Endothelial cell of umbilical vein (primary cell): ENCODE measurements around the gene TIMM50. TPM values are rescaled to one million over a fixed set of nuclear protein-coding genes. Genes with fewer than 3 reads are reported as not detected.

ENCODE experiments used
- BruUV-seq: library from RNA; stranded (reverse); fragments of 400-500 nt; replicated peaks from 2 replicates; lab custom pipeline; 2021; lab: Mats Ljungman, UMichigan
- CTCF ChIA-PET: fragments of 300-600, 350-600 bp; sonication (Branson Sonifier 250); formaldehyde crosslinking; loops from one replicate; lab custom pipeline; 2021; ENCODE audit warnings: antibody characterized with exemption, inconsistent platforms; lab: Charles Lee
- POLR2A ChIA-PET: fragments of 300-600, 350-600 bp; sonication (Branson Sonifier 250); formaldehyde crosslinking; loops from one replicate; lab custom pipeline; 2021; ENCODE audit warnings: antibody characterized with exemption, inconsistent platforms; lab: Charles Lee
- DNase-seq: peaks from one replicate; pipeline ENCODE4 v3.0.0-alpha.2; 2011; ENCODE audit warnings: low read depth, low spot score
- FAIRE-seq: peaks from 2 replicates; lab custom pipeline; 2011; peaks lifted over from hg19 to GRCh38; lab: Jason Lieb, UNC
- H2AFZ ChIP-seq: 2 replicates; pipeline ENCODE4 v1.6.0; 2012; ENCODE audit warnings: low read depth, low read length, control low read depth, inconsistent platforms
- H3K27ac ChIP-seq: 2 replicates; pipeline ENCODE4 v1.5.1; 2011; ENCODE audit warnings: low read depth, mild to moderate bottlenecking, control low read depth, low read length, moderate library complexity; ENCODE audit not compliant: insufficient read depth
- H3K27me3 ChIP-seq, 2 experiments: 2 replicates each; pipeline versions ENCODE4 v1.6.0 to v1.6.1; 2011; ENCODE audit warnings: low read length in 2 of 2, mixed read lengths in 1 of 2; ENCODE audit not compliant: control insufficient read depth in 2 of 2, insufficient read depth in 2 of 2
- H3K36me3 ChIP-seq, 2 experiments: 2 replicates in 1 of 2; 3 replicates in 1 of 2; pipeline ENCODE4 v1.5.1; 2011; ENCODE audit warnings: low read length in 2 of 2, mild to moderate bottlenecking in 1 of 2, moderate library complexity in 1 of 2; ENCODE audit not compliant: control insufficient read depth in 2 of 2, insufficient read depth in 2 of 2; ENCODE audit errors: extremely low read depth in 1 of 2
- H3K4me1 ChIP-seq: 3 replicates; pipeline ENCODE4 v1.5.1; 2011; ENCODE audit warnings: mild to moderate bottlenecking, low read length; ENCODE audit not compliant: control insufficient read depth, insufficient read depth; ENCODE audit errors: extremely low read depth
- H3K4me2 ChIP-seq: 2 replicates; pipeline ENCODE4 v1.6.1; 2011; ENCODE audit warnings: low read length, control low read depth, mixed read lengths; ENCODE audit not compliant: insufficient read depth
- H3K4me3 ChIP-seq, 3 experiments: fragments of 200-600 bp in 1 of 3; sonication (generic), shearing (Covaris generic) in 1 of 3; replicated peaks in 1 of 3; 2 replicates each; pipeline ENCODE4 v1.5.1; 2011 to 2016; ENCODE audit warnings: control low read depth in 3 of 3, low read length in 3 of 3, mild to moderate bottlenecking in 2 of 3, inconsistent platforms in 1 of 3, low read depth in 1 of 3, moderate library complexity in 1 of 3; ENCODE audit not compliant: insufficient read depth in 1 of 3
- H3K79me2 ChIP-seq: 2 replicates; pipeline ENCODE4 v1.6.0; 2012; ENCODE audit warnings: low read length, inconsistent platforms; ENCODE audit not compliant: control insufficient read depth, insufficient read depth
- H3K9ac ChIP-seq: replicated peaks from 2 replicates; pipeline ENCODE3; 2011; ENCODE audit warnings: low read length, control low read depth; ENCODE audit not compliant: insufficient read depth; ENCODE audit errors: extremely low read depth
- H3K9me1 ChIP-seq: replicated peaks from 3 replicates; pipeline ENCODE4 v1.6.0; 2011; ENCODE audit warnings: mild to moderate bottlenecking, low read length; ENCODE audit not compliant: control insufficient read depth, insufficient read depth; ENCODE audit errors: extremely low read depth
- H3K9me3 ChIP-seq: replicated peaks from 2 replicates; pipeline ENCODE4 v1.5.1; 2012; ENCODE audit warnings: low read length, inconsistent platforms; ENCODE audit not compliant: control insufficient read depth, insufficient read depth
- H4K20me1 ChIP-seq: replicated peaks from 2 replicates; pipeline ENCODE3; 2011; ENCODE audit warnings: mild to moderate bottlenecking, low read length; ENCODE audit not compliant: control insufficient read depth, insufficient read depth; ENCODE audit errors: extremely low read depth
- EZH2 ChIP-seq: IDR thresholded peaks from 2 replicates; pipeline ENCODE4 v1.6.1; 2012; ENCODE audit warnings: borderline replicate concordance, low read depth, mild to moderate bottlenecking, moderate library complexity, low read length, inconsistent platforms; ENCODE audit not compliant: severe bottlenecking
- FOS ChIP-seq: IDR thresholded peaks from 2 replicates; pipeline ENCODE4 v1.6.1; 2011; ENCODE audit warnings: mild to moderate bottlenecking, low read length, moderate library complexity, borderline replicate concordance; ENCODE audit not compliant: insufficient read depth
- JUN ChIP-seq: IDR thresholded peaks from 2 replicates; pipeline ENCODE4 v1.6.1; 2011; ENCODE audit warnings: borderline replicate concordance, low read depth; ENCODE audit not compliant: insufficient read length, insufficient read depth
- MYC ChIP-seq: IDR thresholded peaks from one replicate; pipeline ENCODE4 v1.6.1; 2011; ENCODE audit warnings: mild to moderate bottlenecking, low read depth, low read length
- POLR2AphosphoS5 ChIP-seq: IDR thresholded peaks from 2 replicates; pipeline ENCODE4 v1.6.1; 2012; ENCODE audit warnings: low read depth, mild to moderate bottlenecking, control low read depth, low read length, moderate library complexity; ENCODE audit not compliant: insufficient read depth
- dilution Hi-C: fragments of 300-500 bp; cut with MboI; formaldehyde crosslinking; loops from one replicate; pipeline ENCODE4 v1.15.0; 2019; ENCODE audit warnings: low sequenced_read_pairs; ENCODE audit not compliant: extremely low pct_ligation_motif_present
- intact Hi-C: fragments of 100-400 bp; cut with micrococcal nuclease; formaldehyde crosslinking; loops from one replicate; pipeline ENCODE4 v1.10.0; 2022
- polyA plus RNA-seq, 4 experiments: library from polyadenylated mRNA; depleted of rRNA in 3 of 4; stranded (reverse) in 3 of 4; unstranded in 1 of 4; fragments of >200 nt; gene quantifications; 2 replicates each; pipeline versions ENCODE4 v1.2.1 to v1.2.3, GENCODE V29; 2011 to 2012; ENCODE audit warnings: missing spikeins in 1 of 4
- total RNA-seq: library from RNA; stranded (reverse); gene quantifications from 2 replicates; pipeline ENCODE4 v1.2.3, GENCODE V29; 2021
- TF ChIP-seq, protein P1 (sequence below), 2 donors: IDR thresholded peaks; 1 replicate in 1 of 2; 2 replicates in 1 of 2; pipeline ENCODE4 v1.5.1; 2011; ENCODE audit warnings: low read length in 2 of 2, mild to moderate bottlenecking in 2 of 2, moderate library complexity in 2 of 2, control low read depth in 1 of 2, inconsistent platforms in 1 of 2, low read depth in 1 of 2; ENCODE audit not compliant: insufficient read depth in 1 of 2; ENCODE audit errors: extremely low read depth in 1 of 2
- TF ChIP-seq, protein P2 (sequence below): IDR thresholded peaks from 2 replicates; pipeline ENCODE4 v1.6.1; 2011; ENCODE audit not compliant: insufficient read depth, insufficient read length

The TIMM50 gene
- total and polyA plus RNA-seq, 2 donors (not counting 3 experiments of a cell fraction or from before 2014, with no cell fraction given) = 85.7 to 118 TPM

DNA sequence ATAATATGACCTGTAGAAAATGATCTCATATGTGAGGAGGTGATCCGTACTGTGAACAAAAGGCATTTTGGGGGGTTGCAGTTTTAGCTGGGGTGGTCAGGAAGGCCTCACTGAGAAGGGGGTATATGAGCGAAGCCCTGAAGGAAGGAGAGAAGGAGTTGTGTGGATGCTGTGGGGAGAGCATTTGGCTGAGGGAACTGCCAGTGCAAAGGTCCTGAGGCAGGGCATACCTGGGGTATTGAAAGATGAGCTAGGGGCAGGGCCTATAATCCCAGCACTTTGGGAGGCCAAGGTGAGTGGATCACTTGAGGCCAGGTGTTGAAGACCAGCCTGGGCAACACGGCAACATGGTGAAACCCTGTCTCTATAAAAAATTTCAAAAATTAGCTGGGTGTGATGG is 36.8 kb downstream of the TIMM50 start:
- ChIA-PET CTCF (interaction anchor here (0.9 kb wide), 1 partner anchor 11 kb away, joined by 4 read pairs; no protein-coding TSS in a partner anchor), POLR2A (no interaction called here)
- Histone ChIP-seq H3K79me2 (no peaks in the 10 kb centered on the region), H3K27ac (no peak overlapping the region), H2AFZ (no peak overlapping the region), H3K27me3 (peaks cover 42 to 48% of the 10 kb centered on the region in 2 experiments), H3K4me2 (no peak overlapping the region), H3K9me1 (no peaks in the 10 kb centered on the region), H3K4me1 (no peaks in the 10 kb centered on the region), H4K20me1 (no peaks in the 10 kb centered on the region), H3K4me3 (no peak overlapping the region), H3K9ac (no peak overlapping the region), H3K9me3 (no peaks in the 10 kb centered on the region), H3K36me3 (no peaks in the 10 kb centered on the region)
- dilution Hi-C loops (no loop called here), intact Hi-C loops (no loop called here)
- TF ChIP-seq, protein P1, sequence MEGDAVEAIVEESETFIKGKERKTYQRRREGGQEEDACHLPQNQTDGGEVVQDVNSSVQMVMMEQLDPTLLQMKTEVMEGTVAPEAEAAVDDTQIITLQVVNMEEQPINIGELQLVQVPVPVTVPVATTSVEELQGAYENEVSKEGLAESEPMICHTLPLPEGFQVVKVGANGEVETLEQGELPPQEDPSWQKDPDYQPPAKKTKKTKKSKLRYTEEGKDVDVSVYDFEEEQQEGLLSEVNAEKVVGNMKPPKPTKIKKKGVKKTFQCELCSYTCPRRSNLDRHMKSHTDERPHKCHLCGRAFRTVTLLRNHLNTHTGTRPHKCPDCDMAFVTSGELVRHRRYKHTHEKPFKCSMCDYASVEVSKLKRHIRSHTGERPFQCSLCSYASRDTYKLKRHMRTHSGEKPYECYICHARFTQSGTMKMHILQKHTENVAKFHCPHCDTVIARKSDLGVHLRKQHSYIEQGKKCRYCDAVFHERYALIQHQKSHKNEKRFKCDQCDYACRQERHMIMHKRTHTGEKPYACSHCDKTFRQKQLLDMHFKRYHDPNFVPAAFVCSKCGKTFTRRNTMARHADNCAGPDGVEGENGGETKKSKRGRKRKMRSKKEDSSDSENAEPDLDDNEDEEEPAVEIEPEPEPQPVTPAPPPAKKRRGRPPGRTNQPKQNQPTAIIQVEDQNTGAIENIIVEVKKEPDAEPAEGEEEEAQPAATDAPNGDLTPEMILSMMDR (IDR thresholded peaks at IDR 0.05; ENCODE audit: extremely low read depth in 1 of 2, insufficient read depth in 1 of 2, low read depth in 1 of 2, low read length in 2 of 2) = no peak
- TF ChIP-seq, protein P2, sequence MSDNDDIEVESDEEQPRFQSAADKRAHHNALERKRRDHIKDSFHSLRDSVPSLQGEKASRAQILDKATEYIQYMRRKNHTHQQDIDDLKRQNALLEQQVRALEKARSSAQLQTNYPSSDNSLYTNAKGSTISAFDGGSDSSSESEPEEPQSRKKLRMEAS = no peak
- TF ChIP-seq JUN (no peak), FOS (no peak), EZH2 (no peak), MYC (no peak), POLR2AphosphoS5 (no peak)
- no peak for FAIRE-seq
- no TSS peak for BruUV-seq
- no peak for DNase-seq
